HepG2 (cell line): ENCODE results near the gene UGT2B15. TPM values are rescaled to one million over a fixed set of nuclear protein-coding genes. Genes with fewer than 3 reads are reported as not detected.

Experiments used
- ATAC-seq: fragments of 200-7000 bp; cut with Tn5 transposase; 3 replicates; pipeline ENCODE4 v1.9.1; 2020; ENCODE audit warnings: mild to moderate bottlenecking, moderate library complexity
- BruUV-seq: library from RNA; stranded (reverse); fragments of 400-500 nt; replicated peaks from 2 replicates; lab custom pipeline; 2021; lab: Mats Ljungman, UMichigan
- CTCF ChIA-PET: fragments of 300-600 bp; formaldehyde crosslinking; extraction: SDS; loops from one replicate; lab custom pipeline; 2021; ENCODE audit warnings: low total read pairs, inconsistent platforms, low intra/inter-chr PET ratio; lab: Yijun Ruan, JAX
- POLR2A ChIA-PET: fragments of 350-600 bp; sonication (Branson Sonifier 250); formaldehyde crosslinking; loops from one replicate; lab custom pipeline; 2020; ENCODE audit warnings: antibody characterized with exemption, inconsistent platforms; lab: Yijun Ruan, JAX
- DNase-seq: peaks from one replicate; pipeline ENCODE4 v3.0.0-alpha.2; 2015; ENCODE audit warnings: low spot score
- FAIRE-seq: peaks from 3 replicates; lab custom pipeline; 2011; peaks lifted over from hg19 to GRCh38; lab: Jason Lieb, UNC
- H2AFZ ChIP-seq: one replicate; pipeline ENCODE4 v1.6.1; 2011; ENCODE audit warnings: low read length, inconsistent platforms
- H3K27ac ChIP-seq: fragments of 300-600 bp; 3 replicates; pipeline ENCODE4 v1.8.0; 2011; ENCODE audit warnings: mixed run types, mild to moderate bottlenecking, mixed read lengths, low read length, inconsistent platforms; ENCODE audit not compliant: insufficient read depth; ENCODE audit errors: extremely low read length
- H3K27me3 ChIP-seq, 2 experiments: fragments of 200-600 bp in 1 of 2; 2 replicates in 1 of 2; 3 replicates in 1 of 2; pipeline versions ENCODE4 v1.6.0 to v1.8.0; 2011; ENCODE audit warnings: low read length in 2 of 2, mild to moderate bottlenecking in 2 of 2, moderate library complexity in 2 of 2, inconsistent platforms in 1 of 2; ENCODE audit not compliant: insufficient read depth in 2 of 2, control insufficient read depth in 1 of 2
- H3K36me3 ChIP-seq, 2 experiments: fragments of 200-600 bp in 1 of 2; replicated peaks in 1 of 2; 2 replicates in 1 of 2; 3 replicates in 1 of 2; pipeline versions ENCODE4 v1.5.1 to v1.8.0; 2011; ENCODE audit warnings: low read length in 2 of 2, inconsistent platforms in 1 of 2; ENCODE audit not compliant: insufficient read depth in 2 of 2, control insufficient read depth in 1 of 2
- H3K4me1 ChIP-seq: 2 replicates; pipeline ENCODE4 v1.5.1; 2012; ENCODE audit warnings: low read length, inconsistent platforms; ENCODE audit not compliant: insufficient read depth
- H3K4me2 ChIP-seq: 2 replicates; pipeline ENCODE4 v1.6.0; 2011; ENCODE audit warnings: low read depth, low read length, inconsistent platforms
- H3K4me3 ChIP-seq, 3 experiments: fragments of 200-600 bp in 1 of 3; sonication (generic), shearing (Covaris generic) in 1 of 3; replicated peaks in 1 of 3; 2 replicates each; pipeline ENCODE4 v1.5.1; 2011 to 2016; ENCODE audit warnings: low read length in 3 of 3, inconsistent platforms in 2 of 3, low read depth in 2 of 3, mild to moderate bottlenecking in 2 of 3, control low read depth in 1 of 3, mixed read lengths in 1 of 3; ENCODE audit not compliant: insufficient read depth in 1 of 3
- H3K79me2 ChIP-seq: one replicate; pipeline ENCODE4 v1.6.1; 2011; ENCODE audit warnings: low read length, inconsistent platforms; ENCODE audit not compliant: insufficient read depth
- H3K9ac ChIP-seq: 2 replicates; pipeline ENCODE4 v1.6.0; 2011; ENCODE audit warnings: mild to moderate bottlenecking, low read depth, low read length, inconsistent platforms; ENCODE audit not compliant: insufficient read depth
- H3K9me3 ChIP-seq: 2 replicates; pipeline ENCODE4 v1.5.1; 2012; ENCODE audit warnings: mild to moderate bottlenecking, low read length
- H4K20me1 ChIP-seq: 2 replicates; pipeline ENCODE4 v1.6.0; 2011; ENCODE audit warnings: inconsistent platforms, mild to moderate bottlenecking, low read length, moderate library complexity; ENCODE audit not compliant: insufficient read depth
- AHDC1 ChIP-seq: sonication (generic); formaldehyde crosslinking; IDR thresholded peaks from 2 replicates; pipeline ENCODE4 v1.5.1; 2020; ENCODE audit warnings: mild to moderate bottlenecking, missing genetic modification reagents, borderline replicate concordance
- ATF3 ChIP-seq: sonication (generic); formaldehyde crosslinking; IDR thresholded peaks from 2 replicates; pipeline ENCODE4 v1.4.0; 2020; ENCODE audit warnings: missing genetic modification reagents
- FLYWCH1 ChIP-seq: sonication (generic); formaldehyde crosslinking; IDR thresholded peaks from 2 replicates; pipeline ENCODE4 v1.8.1; 2023; ENCODE audit warnings: mild to moderate bottlenecking, missing genetic modification reagents
- HMG20B ChIP-seq: conservative IDR thresholded peaks from 2 replicates; pipeline ENCODE4 v1.6.1; 2016; ENCODE audit warnings: missing genetic modification reagents, missing compliant biosample characterization
- MXD4 ChIP-seq: IDR thresholded peaks from 2 replicates; pipeline ENCODE4 v1.6.1; 2016; ENCODE audit warnings: mild to moderate bottlenecking, missing biosample characterization, missing genetic modification reagents
- PCBP2 ChIP-seq: fragments of 200-400 bp; formaldehyde crosslinking; optimal IDR thresholded peaks from 2 replicates; pipeline ENCODE3; 2018; ENCODE audit warnings: low read length, low read depth; ENCODE audit not compliant: poor library complexity, severe bottlenecking
- TEAD2 ChIP-seq: sonication (generic); formaldehyde crosslinking; IDR thresholded peaks from 2 replicates; pipeline ENCODE4 v1.9.0; 2021; ENCODE audit warnings: missing genetic modification reagents
- ZFP82 ChIP-seq: sonication (generic); formaldehyde crosslinking; IDR thresholded peaks from 2 replicates; pipeline ENCODE4 v1.5.1; 2020; ENCODE audit warnings: mild to moderate bottlenecking, missing genetic modification reagents, borderline replicate concordance
- ZNF253 ChIP-seq: sonication (generic); formaldehyde crosslinking; IDR thresholded peaks from 2 replicates; pipeline ENCODE4 v1.8.0; 2022; ENCODE audit warnings: mild to moderate bottlenecking, missing genetic modification reagents, borderline replicate concordance
- ZNF33B ChIP-seq: sonication (generic); formaldehyde crosslinking; IDR thresholded peaks from 2 replicates; pipeline ENCODE4 v1.5.1; 2020; ENCODE audit warnings: mild to moderate bottlenecking, missing genetic modification reagents
- ZNF350 ChIP-seq: sonication (generic); formaldehyde crosslinking; IDR thresholded peaks from 2 replicates; pipeline ENCODE4 v1.4.0; 2020; ENCODE audit warnings: mild to moderate bottlenecking, low read depth, missing genetic modification reagents, borderline replicate concordance
- ZNF609 ChIP-seq: sonication (generic); formaldehyde crosslinking; IDR thresholded peaks from 2 replicates; pipeline ENCODE4 v1.4.0; 2020; ENCODE audit warnings: mild to moderate bottlenecking, missing genetic modification reagents, borderline replicate concordance
- ZNF83 ChIP-seq: sonication (generic); formaldehyde crosslinking; IDR thresholded peaks from 2 replicates; pipeline ENCODE4 v1.4.0; 2020; ENCODE audit warnings: missing genetic modification reagents, mild to moderate bottlenecking, borderline replicate concordance
- in situ Hi-C: cut with HindIII; loops from 2 replicates; pipeline ENCODE4 v1.10.0; 2017; ENCODE audit warnings: low pct_unique_long_range_greater_than_20kb; ENCODE audit not compliant: extremely low pct_ligation_motif_present
- intact Hi-C: fragments of 100-400 bp; cut with micrococcal nuclease; formaldehyde crosslinking; loops from one replicate; pipeline ENCODE4 v1.10.0; 2022; ENCODE audit not compliant: unreplicated experiment
- polyA plus RNA-seq, 8 experiments: library from polyadenylated mRNA; depleted of rRNA in 3 of 8; stranded (reverse) in 7 of 8; unstranded in 1 of 8; fragments of >200 nt; fragmentation: Illumina TruSeq in 4 of 8; extraction: Trizol in 4 of 8; gene quantifications; 2 replicates each; pipeline versions ENCODE4 v1.2.1 to v1.2.3, GENCODE V29; 2011 to 2016; ENCODE audit warnings: low read depth in 4 of 8, missing spikeins in 1 of 8, mixed read lengths in 1 of 8; ENCODE audit not compliant: insufficient read depth in 1 of 8
- total RNA-seq, 5 experiments: library from RNA; depleted of rRNA; stranded (reverse); fragments of >200 nt; fragmentation: Illumina TruSeq; extraction: Trizol; gene quantifications; 2 replicates each; pipeline ENCODE4 v1.2.3, GENCODE V29; 2016; ENCODE audit warnings: low read depth in 1 of 5

The UGT2B15 gene
- total and polyA plus RNA-seq, 2 of the 13 experiments (the other 11 are each of a cell fraction or from before 2014, with no cell fraction given), result 0.04 to 0.11 TPM

- CTCF ChIA-PET, result interaction anchor here (1.3 kb wide), 1 partner anchor 161 kb away, joined by 3 read pairs; no protein-coding TSS in a partner anchor
- BruUV-seq, result no TSS peak
- H3K27ac ChIP-seq, result peak overlapping the region; percentile 95
- no peak for TF ChIP-seq ZNF253 (CRISPR knock-in tag)
- no peak for TF ChIP-seq ATF3 (CRISPR knock-in tag)
- no peak for TF ChIP-seq ZNF83
- TF ChIP-seq MXD4 (CRISPR knock-in tag), result no peak
- no peak for TF ChIP-seq HMG20B (CRISPR knock-in tag)
- TF ChIP-seq ZNF33B (CRISPR knock-in tag), result no peak
- TF ChIP-seq AHDC1, result peak; percentile 40; the same call in 1 of the 2 replicates
- TF ChIP-seq FLYWCH1 (CRISPR knock-in tag), result no peak
- TF ChIP-seq PCBP2, result no peak
- TF ChIP-seq TEAD2, result no peak
- no peak for TF ChIP-seq ZNF350 (CRISPR knock-in tag)
- no peak for TF ChIP-seq ZFP82
- peak; percentile 69; the same call in 1 of the 2 replicates for TF ChIP-seq ZNF609 (CRISPR knock-in tag)
Observed at GRCh38 chr4:68658672-68659071, 11.8 kb downstream of the UGT2B15 start.

More at GRCh38 chr4:68658672-68659071, 11.8 kb downstream of the UGT2B15 start:
- Histone ChIP-seq H3K9me3 (no peaks in the 10 kb centered on the region), H2AFZ (no peak overlapping the region), H3K4me1 (peaks cover 53% of the 10 kb centered on the region), H3K36me3 (no peaks in the 10 kb centered on the region), H3K79me2 (no peaks in the 10 kb centered on the region), H3K4me2 (peak overlapping the region; percentile 49), H4K20me1 (no peaks in the 10 kb centered on the region), H3K9ac (peak overlapping the region; percentile 26; the same call in 1 of the 2 replicates), H3K4me3 (no peak overlapping the region), H3K27me3 (no peaks in the 10 kb centered on the region)
- intact Hi-C loops (loop anchor here (10.0 kb wide), 2 partner anchors 156 to 366 kb away; partner anchors contain the start of gene UGT2B10), in situ Hi-C loops (no loop called here)
- DNase-seq (peak; percentile 66), FAIRE-seq (no peak), ATAC-seq (no peak)
- POLR2A ChIA-PET, result interaction anchor here (1.0 to 4.0 kb wide), 5 partner anchors 74 to 292 kb away, joined by 3 to 35 read pairs (median 3); partner anchors contain the start of genes UGT2A3 and UGT2B10
